ACC112 (cell line): ENCODE results near the gene SERPINA1.
A peak's percentile ranks its signal among the peaks of the same experiment; 100 is the strongest.

Experiments used
- H2AFZ ChIP-seq: fragments of 200-600 bp; sonication (generic); one replicate; pipeline ENCODE4 v1.6.0; 2017; ENCODE audit warnings: antibody characterized with exemption, low read length; ENCODE audit not compliant: unreplicated experiment
- H3K27ac ChIP-seq: fragments of 200-600 bp; sonication (generic); 2 replicates; pipeline ENCODE4 v1.5.1; 2014; ENCODE audit warnings: low read depth, mild to moderate bottlenecking, antibody characterized with exemption, low read length, moderate library complexity
- H3K27me3 ChIP-seq: fragments of 200-600 bp; sonication (generic); 2 replicates; pipeline ENCODE4 v1.6.1; 2014; ENCODE audit warnings: mild to moderate bottlenecking, antibody characterized with exemption, low read length, moderate library complexity, mixed read lengths; ENCODE audit not compliant: insufficient read depth
- H3K36me3 ChIP-seq: fragments of 200-600 bp; sonication (generic); 2 replicates; pipeline ENCODE4 v1.6.1; 2016; ENCODE audit warnings: mild to moderate bottlenecking, antibody characterized with exemption, low read length, moderate library complexity, mixed read lengths; ENCODE audit not compliant: insufficient read depth
- H3K4me1 ChIP-seq: fragments of 200-600 bp; sonication (generic); one replicate; pipeline ENCODE4 v1.6.1; 2016; ENCODE audit warnings: low read length, mixed read lengths; ENCODE audit not compliant: insufficient read depth, unreplicated experiment, control insufficient read depth
- H3K4me3 ChIP-seq: fragments of 200-600 bp; sonication (generic); 2 replicates; pipeline ENCODE4 v1.5.1; 2014; ENCODE audit warnings: mild to moderate bottlenecking, low read depth, low read length
- H3K79me2 ChIP-seq: fragments of 200-600 bp; sonication (generic); one replicate; pipeline ENCODE4 v1.6.0; 2016; ENCODE audit warnings: low read length; ENCODE audit not compliant: control insufficient read depth, unreplicated experiment, insufficient read depth

SERPINA1 gene

GRCh38 chr14:94343238-94344005 is 45.0 kb downstream of the SERPINA1 start:
- Histone ChIP-seq H3K79me2 (no peaks in the 10 kb centered on the region), H3K4me3 (no peak overlapping the region), H2AFZ (no peak overlapping the region), H3K36me3 (no peaks in the 10 kb centered on the region), H3K27me3 (no peaks in the 10 kb centered on the region), H3K4me1 (peaks cover 51% of the 10 kb centered on the region), H3K27ac (peak overlapping the region; percentile 94; the same call in 1 of the 2 replicates)

- no peaks in the 10 kb centered on the region for H3K79me2 ChIP-seq
- H3K27me3 ChIP-seq, result no peaks in the 10 kb centered on the region
- H3K27ac ChIP-seq, result peak overlapping the region; percentile 94
- H2AFZ ChIP-seq, result peak overlapping the region; percentile 71
- peak overlapping the region; percentile 51; the same call in 1 of the 2 replicates for H3K4me3 ChIP-seq
- no peaks in the 10 kb centered on the region for H3K36me3 ChIP-seq
- peaks cover 53% of the 10 kb centered on the region for H3K4me1 ChIP-seq
Observed at GRCh38 chr14:94342334-94342934, 46.0 kb downstream of the SERPINA1 start.

- H3K27ac ChIP-seq, result peak overlapping the region; percentile 94
- no peaks in the 10 kb centered on the region for H3K27me3 ChIP-seq
- peak overlapping the region; percentile 51; the same call in 1 of the 2 replicates for H3K4me3 ChIP-seq
- H3K36me3 ChIP-seq, result no peaks in the 10 kb centered on the region
- peaks cover 51% of the 10 kb centered on the region for H3K4me1 ChIP-seq
- no peaks in the 10 kb centered on the region for H3K79me2 ChIP-seq
- H2AFZ ChIP-seq, result peak overlapping the region; percentile 71
Observed at GRCh38 chr14:94341656-94342333, 46.6 kb downstream of the SERPINA1 start.

GRCh38 chr14:94340533-94340932 is 47.9 kb downstream of the SERPINA1 start:
- no peak overlapping the region for H2AFZ ChIP-seq
- peaks cover 46% of the 10 kb centered on the region for H3K4me1 ChIP-seq
- no peak overlapping the region for H3K27ac ChIP-seq
- H3K27me3 ChIP-seq, result no peaks in the 10 kb centered on the region
- no peaks in the 10 kb centered on the region for H3K79me2 ChIP-seq
- no peak overlapping the region for H3K4me3 ChIP-seq
- H3K36me3 ChIP-seq, result no peaks in the 10 kb centered on the region

- H3K36me3 ChIP-seq, result no peaks in the 10 kb centered on the region
- H3K27me3 ChIP-seq, result no peaks in the 10 kb centered on the region
- no peak overlapping the region for H3K27ac ChIP-seq
- no peaks in the 10 kb centered on the region for H3K79me2 ChIP-seq
- peaks cover 26% of the 10 kb centered on the region for H3K4me1 ChIP-seq
- H2AFZ ChIP-seq, result no peak overlapping the region
- H3K4me3 ChIP-seq, result no peak overlapping the region
Observed at GRCh38 chr14:94338023-94338422, 50.4 kb downstream of the SERPINA1 start.

GRCh38 chr14:94337274-94337673 is 51.1 kb downstream of the SERPINA1 start:
- H3K4me3 ChIP-seq, result no peak overlapping the region
- peak overlapping the region; percentile 27; the same call in 1 of the 2 replicates for H3K27ac ChIP-seq
- no peak overlapping the region for H2AFZ ChIP-seq
- no peaks in the 10 kb centered on the region for H3K79me2 ChIP-seq
- H3K36me3 ChIP-seq, result no peaks in the 10 kb centered on the region
- peaks cover 19% of the 10 kb centered on the region for H3K4me1 ChIP-seq
- H3K27me3 ChIP-seq, result no peaks in the 10 kb centered on the region

- no peak overlapping the region for H3K27ac ChIP-seq
- H3K4me1 ChIP-seq, result peaks cover 8% of the 10 kb centered on the region
- no peaks in the 10 kb centered on the region for H3K79me2 ChIP-seq
- no peak overlapping the region for H2AFZ ChIP-seq
- no peak overlapping the region for H3K4me3 ChIP-seq
- H3K27me3 ChIP-seq, result no peaks in the 10 kb centered on the region
- no peaks in the 10 kb centered on the region for H3K36me3 ChIP-seq
Observed at GRCh38 chr14:94334872-94335271, 53.5 kb downstream of the SERPINA1 start.

- Histone ChIP-seq H3K36me3 (no peaks in the 10 kb centered on the region), H3K4me3 (no peak overlapping the region), H2AFZ (no peak overlapping the region), H3K27ac (no peak overlapping the region), H3K27me3 (no peaks in the 10 kb centered on the region), H3K4me1 (peaks cover 8% of the 10 kb centered on the region), H3K79me2 (no peaks in the 10 kb centered on the region)
Observed at GRCh38 chr14:94332587-94332986, 55.8 kb downstream of the SERPINA1 start.

GRCh38 chr14:94332063-94332583 is 56.3 kb downstream of the SERPINA1 start:
- Histone ChIP-seq H3K36me3 (no peaks in the 10 kb centered on the region), H3K4me3 (no peak overlapping the region), H3K27ac (no peak overlapping the region), H2AFZ (no peak overlapping the region), H3K79me2 (no peaks in the 10 kb centered on the region), H3K4me1 (peaks cover 4% of the 10 kb centered on the region), H3K27me3 (no peaks in the 10 kb centered on the region)

GRCh38 chr14:94331462-94331861 is 56.9 kb downstream of the SERPINA1 start:
- Histone ChIP-seq H3K36me3 (no peaks in the 10 kb centered on the region), H3K27ac (no peak overlapping the region)

More at GRCh38 chr14:94331462-94331861, 56.9 kb downstream of the SERPINA1 start:
- Histone ChIP-seq H3K27me3 (no peaks in the 10 kb centered on the region), H3K79me2 (no peaks in the 10 kb centered on the region), H3K4me1 (no peaks in the 10 kb centered on the region), H3K4me3 (no peak overlapping the region), H2AFZ (no peak overlapping the region)
